HG02870 (cell line): ENCODE measurements around the gene CISTR.
"Not testable (repeated sequence)": the region's sequence is repeated elsewhere in the genome, so short reads cannot be mapped to it uniquely, and the experiment has no call there.

ENCODE experiments used
- ATAC-seq: cut with Tn5 transposase; IDR thresholded peaks from one replicate; pipeline ENCODE4 v1.9.1; 2021; ENCODE audit warnings: mild to moderate bottlenecking, moderate library complexity; ENCODE audit not compliant: unreplicated experiment

Gene CISTR

DNA sequence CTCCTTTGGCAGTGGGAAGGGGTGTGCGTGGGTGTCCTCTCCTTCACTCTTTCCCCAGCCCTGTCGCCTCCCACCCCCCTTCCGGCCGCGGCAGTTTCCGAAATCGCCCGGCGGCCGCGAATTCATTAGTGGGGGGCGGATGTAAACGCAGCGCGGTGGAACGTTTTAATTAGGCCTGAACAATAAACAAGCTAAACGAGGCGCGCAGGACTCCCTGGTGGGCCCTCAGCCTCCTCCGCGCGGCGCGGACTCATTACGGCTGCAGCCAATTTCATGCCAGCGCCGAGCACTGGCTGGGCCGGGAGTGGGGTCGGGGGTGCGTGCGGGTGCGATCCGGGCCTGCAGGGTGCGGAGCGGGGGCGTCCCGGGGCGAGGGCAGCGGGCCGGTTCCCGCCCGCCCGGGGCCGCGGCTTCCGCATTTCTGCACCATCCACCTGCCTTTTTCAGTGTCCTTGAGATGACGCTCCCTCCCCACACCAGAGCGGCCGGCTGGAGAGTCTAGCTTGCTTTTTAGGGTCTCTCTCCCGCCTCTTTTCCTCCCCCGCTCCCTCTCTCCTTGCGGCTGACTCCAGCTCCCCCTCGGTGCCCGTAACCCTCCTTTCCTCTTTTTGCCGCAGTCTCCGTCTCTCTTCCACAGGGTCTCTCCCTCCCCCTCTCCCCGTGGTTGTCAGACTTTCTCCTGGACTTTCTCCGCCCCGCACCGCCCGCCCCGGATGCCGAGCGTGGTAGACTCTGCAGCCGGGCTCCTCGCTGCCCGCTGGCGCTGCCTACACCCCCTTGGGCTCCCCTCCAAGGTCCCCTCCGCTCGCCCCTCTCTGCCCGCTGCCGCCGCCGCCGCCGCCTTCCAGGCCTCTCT, at the start of gene CISTR:
Gene CISTR (minus strand): TSS at position 644 of the 856 bp plus-strand sequence.
- ATAC-seq, result no peak

DNA sequence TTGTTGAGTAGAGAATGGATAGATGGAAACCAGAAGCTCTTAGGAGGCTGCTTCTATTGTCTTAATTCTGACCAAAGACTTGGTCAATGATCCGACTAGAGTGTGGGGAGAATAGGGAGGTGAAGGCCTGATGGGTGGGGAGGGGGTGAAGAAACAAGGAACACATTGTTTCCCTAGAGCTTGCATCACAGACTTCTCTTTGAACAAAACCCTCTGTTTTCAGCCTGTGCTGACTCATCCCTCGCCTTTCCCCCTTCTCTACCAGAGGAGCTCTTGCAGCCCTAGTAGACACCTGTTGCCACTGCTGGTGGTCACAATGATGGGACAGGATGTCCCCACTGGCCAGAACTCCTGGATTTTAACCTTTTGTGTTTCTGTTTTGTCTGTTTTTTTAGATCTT, 46.8 kb upstream of the CISTR start:
- no peak for ATAC-seq

- no peak for ATAC-seq
Observed at GRCh38 chr12:53795927-53796326, 44.1 kb upstream of the CISTR start.

DNA sequence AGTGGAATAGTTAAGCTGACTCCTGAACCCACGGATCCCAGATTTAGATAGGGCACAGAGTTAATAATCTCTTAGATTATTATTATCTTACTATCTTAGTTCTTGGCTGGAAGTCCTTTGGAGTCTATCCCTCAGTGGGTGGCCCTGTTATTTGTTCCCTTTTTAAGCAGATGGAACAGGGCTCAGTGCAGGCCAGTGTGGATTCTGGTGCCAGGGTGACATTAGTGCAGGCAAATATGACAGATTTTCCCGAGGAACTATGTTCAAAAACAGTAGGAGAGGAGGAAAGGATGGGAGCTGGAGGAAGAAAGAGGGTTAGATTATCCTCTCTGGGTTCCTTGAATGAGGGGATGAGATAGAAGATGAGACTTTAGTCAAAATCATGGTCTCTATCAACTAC, 41.4 kb upstream of the CISTR start:
- no peak for ATAC-seq

GRCh38 chr12:53791735-53792326, 40.1 kb upstream of the CISTR start:
- ATAC-seq, result no peak

GRCh38 chr12:53789570-53789969, 37.8 kb upstream of the CISTR start:
- no peak for ATAC-seq

DNA sequence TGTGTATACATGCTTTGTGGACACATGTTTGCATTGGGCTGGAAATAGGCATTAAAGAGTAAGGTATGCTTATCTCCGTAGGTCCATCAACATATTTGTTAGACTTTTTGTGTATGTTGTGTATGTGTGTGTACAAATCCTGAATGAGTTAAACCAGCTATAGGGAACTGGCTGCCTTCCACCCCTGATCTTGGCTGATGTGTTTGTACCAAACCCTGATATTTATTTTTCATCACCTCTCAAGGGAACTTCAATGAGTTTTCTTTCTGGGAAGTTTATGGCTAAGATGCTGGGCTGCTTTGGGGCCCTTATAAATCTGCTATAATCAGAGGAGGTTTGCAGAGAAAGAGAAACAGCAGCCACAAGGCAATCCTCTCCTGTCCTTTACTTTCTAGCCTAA, 37.1 kb upstream of the CISTR start:
- ATAC-seq, result no peak

DNA sequence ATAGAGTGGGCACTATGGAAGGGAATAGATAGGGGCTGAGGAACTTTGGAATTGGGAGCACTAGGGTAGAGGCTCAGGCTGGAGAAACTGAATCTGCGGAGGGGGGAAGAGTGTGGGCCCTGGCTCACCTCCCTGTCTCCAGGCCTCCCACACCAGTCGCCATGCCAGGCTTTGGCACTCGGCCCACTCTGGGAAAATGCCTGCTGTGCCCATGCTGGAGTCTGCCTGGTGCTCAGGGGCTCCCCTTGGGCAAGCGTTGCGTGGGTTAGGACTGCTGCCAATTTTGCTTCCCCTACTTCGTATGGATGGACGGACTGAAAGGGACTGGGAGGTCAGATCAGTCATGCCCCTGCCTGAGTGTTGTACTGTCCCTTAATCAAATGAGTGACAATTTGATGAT, 34.6 kb upstream of the CISTR start:
- ATAC-seq, result no peak

- ATAC-seq, result no peak
Observed at GRCh38 chr12:53785161-53785560, 33.4 kb upstream of the CISTR start.

DNA sequence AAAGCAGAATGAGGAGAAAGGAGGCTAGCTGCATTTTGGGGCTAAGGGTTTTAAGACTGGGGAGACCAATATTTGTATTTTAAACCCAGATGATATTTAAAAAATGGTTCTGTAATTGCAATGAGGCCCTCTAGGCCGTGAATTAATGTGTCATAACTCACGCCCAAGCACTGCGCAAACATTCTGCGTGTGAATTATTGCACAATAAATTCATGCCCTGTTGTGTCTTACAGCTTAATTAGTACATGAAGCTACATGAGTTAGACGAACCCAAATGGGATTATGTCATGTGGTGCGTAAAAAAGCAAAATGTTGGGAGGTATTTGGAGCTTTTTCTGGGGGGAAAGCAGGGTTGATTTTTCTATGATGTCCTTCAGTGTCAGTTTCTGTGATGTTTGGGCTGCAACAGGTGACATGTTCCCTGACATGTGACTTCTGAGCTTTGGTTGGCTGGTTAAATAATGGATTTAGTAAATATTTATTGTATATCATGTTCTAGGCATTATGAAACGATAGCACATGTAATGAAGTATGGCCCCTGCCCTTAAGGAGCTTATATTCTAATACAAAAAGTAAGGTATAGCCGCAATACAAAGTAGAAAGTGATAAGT, 30.4 kb upstream of the CISTR start:
- ATAC-seq, result no peak

GRCh38 chr12:53781228-53781801, 29.5 kb upstream of the CISTR start:
- no peak for ATAC-seq

- ATAC-seq, result no peak
Observed at GRCh38 chr12:53780323-53780722, 28.5 kb upstream of the CISTR start.

- ATAC-seq, result not testable (repeated sequence)
Observed at GRCh38 chr12:53779679-53780078, 27.9 kb upstream of the CISTR start.

DNA sequence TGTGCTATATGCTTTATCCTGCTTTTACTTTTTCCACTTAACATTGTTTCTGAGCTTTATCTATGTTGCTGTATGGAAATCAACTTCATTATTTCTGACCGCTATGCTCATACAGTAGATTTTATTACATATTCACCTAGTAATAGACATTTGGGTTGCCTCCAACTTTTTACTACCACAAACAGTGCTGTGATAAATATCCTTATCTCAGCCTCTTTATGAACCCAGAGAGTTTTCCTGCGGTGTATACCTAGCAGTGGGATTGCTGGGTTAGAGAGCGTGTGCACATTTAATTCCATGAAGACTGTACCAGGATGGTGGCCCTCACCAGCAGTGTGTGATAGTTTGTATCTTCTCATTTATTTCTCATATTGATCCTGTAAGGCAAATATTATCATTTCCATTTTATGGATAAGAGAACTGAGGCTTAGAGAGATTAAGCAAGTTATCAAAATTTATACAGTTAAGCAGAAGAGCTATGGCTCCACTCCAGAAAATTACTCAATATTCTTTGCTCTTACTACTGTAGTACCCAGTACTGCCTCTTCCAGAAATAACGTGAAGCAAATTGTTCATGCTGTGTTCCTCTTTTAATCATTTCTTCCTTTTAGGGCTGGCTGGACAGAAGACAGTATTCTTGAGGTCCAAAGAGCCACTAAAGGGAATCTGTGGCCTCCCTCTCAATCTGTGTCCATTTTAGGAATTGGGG, 26.3 kb upstream of the CISTR start:
- ATAC-seq, result no peak

DNA sequence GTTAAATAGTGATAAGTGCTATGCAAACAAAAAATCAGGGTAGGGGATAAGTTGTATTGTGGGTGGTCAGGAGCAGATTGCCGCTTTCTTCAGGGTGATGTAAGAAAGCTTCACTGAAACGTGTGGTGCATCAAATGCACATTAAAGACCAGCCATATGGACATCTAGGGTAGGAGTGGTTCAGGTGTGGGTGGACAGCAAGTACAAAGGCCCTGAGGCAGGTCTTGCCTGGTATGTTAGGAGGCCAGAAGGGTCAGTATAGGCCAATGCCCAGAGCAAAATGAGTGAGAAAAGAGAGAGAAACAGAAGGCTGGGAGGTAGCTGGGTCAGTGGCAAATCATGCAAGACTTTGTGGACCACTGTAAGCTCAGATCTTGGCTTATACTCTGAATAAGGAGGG, 25.6 kb upstream of the CISTR start:
- ATAC-seq, result no peak

DNA sequence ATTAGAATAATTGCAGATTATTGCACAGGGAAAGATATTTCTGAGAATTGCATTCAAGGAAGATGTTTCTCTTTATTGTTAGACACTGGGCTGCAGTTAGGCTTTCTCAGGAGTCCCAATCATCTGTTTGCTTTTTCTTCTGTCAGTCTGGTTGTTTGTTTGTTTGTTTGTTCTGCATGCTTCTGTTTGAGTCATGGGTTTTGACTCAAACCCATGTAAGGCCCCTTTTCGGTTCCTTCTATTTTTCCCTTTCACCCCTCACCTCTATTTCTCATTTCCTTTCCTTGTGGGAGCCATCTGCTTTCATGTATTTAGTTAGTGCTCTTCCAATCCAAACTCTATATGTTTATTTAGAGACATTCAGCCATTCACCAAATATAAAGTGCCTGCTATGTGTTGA, 25.1 kb upstream of the CISTR start:
- no peak for ATAC-seq

GRCh38 chr12:53775478-53776145, 23.8 kb upstream of the CISTR start:
- no peak for ATAC-seq

DNA sequence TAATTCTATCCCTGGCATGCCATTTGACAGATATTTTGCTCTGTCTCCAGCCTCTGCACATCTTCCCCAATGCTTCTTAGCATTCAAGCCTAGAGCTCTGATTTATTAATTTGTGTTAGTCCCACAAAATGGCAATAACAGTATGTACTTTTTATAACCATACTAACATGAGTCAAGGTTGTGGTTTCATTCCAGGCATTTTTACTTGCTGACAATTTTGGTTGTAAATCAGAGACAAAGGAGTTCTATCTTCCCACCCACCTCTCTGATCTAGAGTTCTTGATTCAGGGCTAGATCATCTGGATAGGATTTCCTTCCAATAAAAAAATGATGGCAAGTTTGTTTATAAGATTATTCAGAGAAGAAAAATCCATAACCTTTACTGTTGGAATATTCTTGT, 18.5 kb upstream of the CISTR start:
- ATAC-seq, result no peak

- no peak for ATAC-seq
Observed at GRCh38 chr12:53768976-53769375, 17.2 kb upstream of the CISTR start.

DNA sequence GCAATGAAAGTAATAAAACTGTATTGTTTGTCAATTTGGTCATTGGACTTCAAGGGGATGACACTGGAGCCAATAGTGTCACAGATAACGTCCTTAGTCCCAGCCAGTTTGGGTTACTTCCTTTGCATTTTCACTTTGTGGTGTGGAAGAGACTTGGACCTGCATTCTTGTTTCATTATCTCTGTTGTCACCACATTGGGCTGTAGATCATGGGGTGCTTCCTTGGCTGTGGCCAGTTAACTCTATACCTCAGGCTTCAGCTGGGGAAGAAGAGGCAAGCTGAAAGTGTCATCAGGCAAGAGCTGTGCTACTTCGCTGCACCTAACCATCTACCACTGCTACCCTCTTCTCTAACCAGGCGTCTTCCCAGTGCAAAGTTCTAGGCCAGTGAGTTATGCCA, 15.1 kb upstream of the CISTR start:
- ATAC-seq, result no peak

DNA sequence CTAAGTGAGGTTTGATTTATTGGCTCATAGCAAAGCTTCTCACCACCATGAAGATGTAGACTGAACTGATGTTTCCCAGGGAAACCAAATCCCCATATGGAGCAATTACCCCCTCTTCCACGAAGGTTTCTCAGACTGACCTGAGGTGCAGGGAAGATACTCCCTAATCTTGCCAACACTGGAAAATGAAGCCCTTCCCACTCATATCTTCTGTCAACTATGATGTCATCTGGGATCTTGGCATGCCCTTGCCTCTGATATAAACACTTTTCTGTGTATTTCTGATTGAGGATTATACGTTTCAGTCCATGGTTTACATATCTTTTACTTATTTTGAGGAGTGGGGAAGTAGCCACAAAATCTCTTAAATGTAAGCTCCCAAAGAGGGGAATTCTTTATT, 14.1 kb upstream of the CISTR start:
- ATAC-seq, result no peak
